ENCODE data around the gene LRBA.

- TF ChIP-seq POLR2A (IDR thresholded peaks at IDR 0.05) (no peak), CTCF (IDR thresholded peaks at IDR 0.05) (no peak), EP300 (IDR thresholded peaks at IDR 0.05) (no peak), POLR2AphosphoS5 (IDR thresholded peaks at IDR 0.05) (no peak)
Observed at GRCh38 chr4:150859453-150859852, 155.6 kb downstream of the LRBA start.
